Measurements from ENCODE around the gene TLCD3B. TPM values are rescaled to one million over a fixed set of nuclear protein-coding genes. Genes with fewer than 3 reads are reported as not detected.

Gene TLCD3B
- total RNA-seq, 1 donor from 2014 or later, result not detected

DNA sequence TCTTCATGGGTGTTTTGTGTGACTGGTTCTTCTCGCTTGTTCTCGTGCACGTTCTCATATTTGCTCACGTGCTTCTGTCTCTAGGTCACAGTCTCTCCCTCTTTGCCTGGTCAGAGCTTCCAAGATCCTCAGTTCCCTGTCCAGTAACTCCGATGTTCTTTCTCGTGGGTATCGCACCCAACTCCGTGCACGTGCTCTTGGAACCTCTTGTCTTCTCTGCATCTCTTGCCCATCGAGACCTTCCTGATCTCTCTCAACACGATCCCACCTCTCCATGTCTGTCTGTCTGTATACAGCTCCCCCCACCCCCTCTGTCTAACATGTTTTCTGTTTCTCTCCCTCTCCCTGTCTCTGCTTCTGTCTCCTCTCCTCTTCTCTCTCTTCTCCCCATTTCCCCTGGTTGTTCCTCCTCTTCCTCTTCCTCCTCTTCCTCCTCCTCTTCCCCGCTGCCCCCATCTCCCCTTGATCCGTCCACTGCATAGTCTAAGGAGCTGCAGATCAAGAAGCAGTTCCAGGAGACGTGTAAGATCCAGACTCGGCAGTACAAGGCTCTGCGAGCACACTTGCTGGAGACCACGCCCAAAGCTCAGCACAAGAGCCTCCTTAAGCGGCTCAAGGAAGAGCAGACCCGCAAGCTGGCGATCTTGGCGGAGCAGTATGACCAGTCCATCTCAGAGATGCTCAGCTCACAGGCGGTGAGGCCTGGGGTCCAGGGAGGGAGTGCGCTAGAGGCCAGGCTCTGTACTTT lies 41.8 kb downstream of the TLCD3B start:
- H3K36me3 ChIP-seq, result peaks cover 97% of the 10 kb centered on the region
- intact Hi-C loops (cut with micrococcal nuclease), result no loop called here
- no peaks in the 10 kb centered on the region for H3K27me3 ChIP-seq (ENCODE audit: low read depth)
- H3K9me3 ChIP-seq (replicated peaks), result no peaks in the 10 kb centered on the region
- no peak for DNase-seq
- no peak overlapping the region for H3K27ac ChIP-seq (replicated peaks)
- no peak overlapping the region for H3K4me3 ChIP-seq
- TF ChIP-seq, protein P1, sequence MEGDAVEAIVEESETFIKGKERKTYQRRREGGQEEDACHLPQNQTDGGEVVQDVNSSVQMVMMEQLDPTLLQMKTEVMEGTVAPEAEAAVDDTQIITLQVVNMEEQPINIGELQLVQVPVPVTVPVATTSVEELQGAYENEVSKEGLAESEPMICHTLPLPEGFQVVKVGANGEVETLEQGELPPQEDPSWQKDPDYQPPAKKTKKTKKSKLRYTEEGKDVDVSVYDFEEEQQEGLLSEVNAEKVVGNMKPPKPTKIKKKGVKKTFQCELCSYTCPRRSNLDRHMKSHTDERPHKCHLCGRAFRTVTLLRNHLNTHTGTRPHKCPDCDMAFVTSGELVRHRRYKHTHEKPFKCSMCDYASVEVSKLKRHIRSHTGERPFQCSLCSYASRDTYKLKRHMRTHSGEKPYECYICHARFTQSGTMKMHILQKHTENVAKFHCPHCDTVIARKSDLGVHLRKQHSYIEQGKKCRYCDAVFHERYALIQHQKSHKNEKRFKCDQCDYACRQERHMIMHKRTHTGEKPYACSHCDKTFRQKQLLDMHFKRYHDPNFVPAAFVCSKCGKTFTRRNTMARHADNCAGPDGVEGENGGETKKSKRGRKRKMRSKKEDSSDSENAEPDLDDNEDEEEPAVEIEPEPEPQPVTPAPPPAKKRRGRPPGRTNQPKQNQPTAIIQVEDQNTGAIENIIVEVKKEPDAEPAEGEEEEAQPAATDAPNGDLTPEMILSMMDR (IDR thresholded peaks at IDR 0.05; ENCODE audit: borderline replicate concordance), result no peak
- H3K4me1 ChIP-seq, result peaks cover 20% of the 10 kb centered on the region

DNA sequence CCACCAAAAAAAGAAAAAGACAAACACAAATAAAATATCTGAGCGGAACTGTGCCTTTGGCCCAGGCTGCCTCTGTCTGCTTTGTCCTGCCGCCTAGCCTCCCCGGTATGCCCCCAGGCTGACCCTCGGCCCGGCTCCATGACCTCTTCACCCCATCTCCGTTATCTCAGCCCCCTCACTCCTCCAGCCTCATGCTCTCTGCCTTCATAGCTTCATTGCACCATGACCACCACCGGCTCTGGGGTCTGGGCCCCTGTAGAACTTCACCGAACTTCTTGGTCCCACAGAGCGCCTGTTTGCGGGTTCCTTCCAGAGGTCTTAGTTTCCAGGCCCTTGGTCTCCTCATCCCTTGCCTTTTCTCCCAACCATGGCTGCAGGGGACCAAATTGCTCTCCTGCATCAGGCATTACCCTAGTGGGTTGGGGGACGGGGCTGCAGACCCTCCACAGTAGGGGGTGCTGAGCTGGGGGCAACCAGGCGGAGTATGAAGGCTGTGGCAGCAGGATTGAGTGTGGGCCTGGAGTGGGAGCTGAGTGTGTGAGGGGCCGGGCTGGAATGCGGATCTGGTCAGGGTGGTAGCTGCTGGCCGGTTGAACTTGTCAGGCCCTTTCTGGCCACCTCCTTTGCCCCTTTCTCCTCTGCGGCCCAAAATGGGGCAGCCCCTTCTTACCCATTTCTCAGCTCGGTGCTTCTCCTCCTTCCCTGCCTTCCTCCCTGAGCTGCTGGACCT lies 42.6 kb downstream of the TLCD3B start:
- no peak overlapping the region for H3K27ac ChIP-seq (replicated peaks)
- H3K27me3 ChIP-seq (ENCODE audit: low read depth), result no peaks in the 10 kb centered on the region
- H3K4me1 ChIP-seq, result peaks cover 12% of the 10 kb centered on the region
- no peak for DNase-seq
- TF ChIP-seq, protein P1 (IDR thresholded peaks at IDR 0.05; ENCODE audit: borderline replicate concordance), result no peak
- H3K36me3 ChIP-seq, result peaks cover 100% of the 10 kb centered on the region
- intact Hi-C loops (cut with micrococcal nuclease), result no loop called here
- no peak overlapping the region for H3K4me3 ChIP-seq
- no peaks in the 10 kb centered on the region for H3K9me3 ChIP-seq (replicated peaks)

DNA sequence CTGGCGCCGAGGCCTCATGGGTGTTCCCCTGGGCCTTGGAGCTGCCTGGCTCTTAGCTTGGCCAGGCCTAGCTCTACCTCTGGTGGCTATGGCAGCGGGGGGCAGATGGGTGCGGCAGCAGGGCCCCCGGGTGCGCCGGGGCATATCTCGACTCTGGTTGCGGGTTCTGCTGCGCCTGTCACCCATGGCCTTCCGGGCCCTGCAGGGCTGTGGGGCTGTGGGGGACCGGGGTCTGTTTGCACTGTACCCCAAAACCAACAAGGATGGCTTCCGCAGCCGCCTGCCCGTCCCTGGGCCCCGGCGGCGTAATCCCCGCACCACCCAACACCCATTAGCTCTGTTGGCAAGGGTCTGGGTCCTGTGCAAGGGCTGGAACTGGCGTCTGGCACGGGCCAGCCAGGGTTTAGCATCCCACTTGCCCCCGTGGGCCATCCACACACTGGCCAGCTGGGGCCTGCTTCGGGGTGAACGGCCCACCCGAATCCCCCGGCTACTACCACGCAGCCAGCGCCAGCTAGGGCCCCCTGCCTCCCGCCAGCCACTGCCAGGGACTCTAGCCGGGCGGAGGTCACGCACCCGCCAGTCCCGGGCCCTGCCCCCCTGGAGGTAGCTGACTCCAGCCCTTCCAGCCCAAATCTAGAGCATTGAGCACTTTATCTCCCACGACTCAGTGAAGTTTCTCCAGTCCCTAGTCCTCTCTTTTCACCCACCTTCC lies 43.5 kb downstream of the TLCD3B start:
- no peak for DNase-seq
- intact Hi-C loops (cut with micrococcal nuclease), result no loop called here
- Histone ChIP-seq H3K36me3 (peaks cover 100% of the 10 kb centered on the region), H3K9me3 (replicated peaks) (no peaks in the 10 kb centered on the region), H3K27ac (replicated peaks) (no peak overlapping the region), H3K4me3 (no peak overlapping the region), H3K4me1 (peaks cover 8% of the 10 kb centered on the region), H3K27me3 (ENCODE audit: low read depth) (no peaks in the 10 kb centered on the region)
- TF ChIP-seq, protein P1 (IDR thresholded peaks at IDR 0.05; ENCODE audit: borderline replicate concordance), result no peak

DNA sequence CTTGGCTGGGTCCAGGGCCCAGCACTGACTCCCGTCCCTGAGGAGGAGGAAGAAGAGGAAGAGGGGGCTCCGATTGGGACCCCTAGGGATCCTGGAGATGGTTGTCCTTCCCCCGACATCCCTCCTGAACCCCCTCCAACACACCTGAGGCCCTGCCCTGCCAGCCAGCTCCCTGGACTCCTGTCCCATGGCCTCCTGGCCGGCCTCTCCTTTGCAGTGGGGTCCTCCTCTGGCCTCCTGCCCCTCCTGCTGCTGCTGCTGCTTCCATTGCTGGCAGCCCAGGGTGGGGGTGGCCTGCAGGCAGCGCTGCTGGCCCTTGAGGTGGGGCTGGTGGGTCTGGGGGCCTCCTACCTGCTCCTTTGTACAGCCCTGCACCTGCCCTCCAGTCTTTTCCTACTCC lies 44.1 kb downstream of the TLCD3B start:
- no peaks in the 10 kb centered on the region for H3K27me3 ChIP-seq (ENCODE audit: low read depth)
- no peak for DNase-seq
- no peaks in the 10 kb centered on the region for H3K9me3 ChIP-seq (replicated peaks)
- H3K4me3 ChIP-seq, result no peak overlapping the region
- H3K27ac ChIP-seq (replicated peaks), result no peak overlapping the region
- peaks cover 100% of the 10 kb centered on the region for H3K36me3 ChIP-seq
- TF ChIP-seq, protein P1 (IDR thresholded peaks at IDR 0.05; ENCODE audit: borderline replicate concordance), result no peak
- H3K4me1 ChIP-seq, result peaks cover 6% of the 10 kb centered on the region
- intact Hi-C loops (cut with micrococcal nuclease), result no loop called here

DNA sequence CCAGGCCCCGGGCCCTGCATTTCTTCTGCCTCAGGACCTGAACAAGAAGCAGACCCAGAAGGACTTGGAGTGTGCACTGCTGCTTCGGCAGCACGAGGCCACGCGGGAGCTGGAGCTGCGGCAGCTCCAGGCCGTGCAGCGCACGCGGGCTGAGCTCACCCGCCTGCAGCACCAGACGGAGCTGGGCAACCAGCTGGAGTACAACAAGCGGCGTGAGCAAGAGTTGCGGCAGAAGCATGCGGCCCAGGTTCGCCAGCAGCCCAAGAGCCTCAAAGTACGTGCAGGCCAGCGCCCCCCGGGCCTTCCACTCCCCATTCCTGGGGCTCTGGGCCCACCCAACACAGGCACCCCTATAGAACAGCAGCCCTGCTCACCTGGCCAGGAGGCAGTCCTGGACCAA lies 44.8 kb downstream of the TLCD3B start:
- Histone ChIP-seq H3K36me3 (peaks cover 100% of the 10 kb centered on the region), H3K4me3 (no peak overlapping the region), H3K27me3 (ENCODE audit: low read depth) (no peaks in the 10 kb centered on the region), H3K27ac (replicated peaks) (no peak overlapping the region), H3K4me1 (peaks cover 8% of the 10 kb centered on the region), H3K9me3 (replicated peaks) (no peaks in the 10 kb centered on the region)
- TF ChIP-seq, protein P1 (IDR thresholded peaks at IDR 0.05; ENCODE audit: borderline replicate concordance), result no peak
- intact Hi-C loops (cut with micrococcal nuclease), result no loop called here
- DNase-seq, result no peak

All from left ventricle myocardium inferior (tissue), 1 donor.